ENCODE data around the gene TWF1.
A peak's percentile ranks its signal among the peaks of the same experiment; 100 is the strongest.

The TWF1 gene

GRCh38 chr12:43806737-43807072 is 588 bp upstream of the TWF1 start:
- DNase-seq (ENCODE audit: low spot score) (no peak), ATAC-seq (ENCODE audit: low read depth) (no peak)
- peaks cover 12% of the 10 kb centered on the region for H3K4me1 ChIP-seq (ENCODE audit: insufficient read depth, poor library complexity, severe bottlenecking)
- TF ChIP-seq CTCF (IDR thresholded peaks at IDR 0.05; ENCODE audit: poor library complexity, severe bottlenecking) = no peak
- H3K4me3 ChIP-seq (ENCODE audit: severe bottlenecking) = peak overlapping the region; percentile 94
- H3K27me3 ChIP-seq (ENCODE audit: insufficient read depth, poor library complexity, severe bottlenecking) = no peaks in the 10 kb centered on the region
- H3K9me3 ChIP-seq (ENCODE audit: severe bottlenecking) = no peaks in the 10 kb centered on the region
- peak overlapping the region; percentile 75 for H3K27ac ChIP-seq (ENCODE audit: poor library complexity, severe bottlenecking)
- peaks cover 34% of the 10 kb centered on the region for H3K36me3 ChIP-seq (ENCODE audit: low read depth)

- H3K27me3 ChIP-seq (ENCODE audit: insufficient read depth, poor library complexity, severe bottlenecking) = no peaks in the 10 kb centered on the region
- H3K36me3 ChIP-seq (ENCODE audit: low read depth) = peaks cover 48% of the 10 kb centered on the region
- H3K9me3 ChIP-seq (ENCODE audit: severe bottlenecking) = no peaks in the 10 kb centered on the region
- DNase-seq (ENCODE audit: low spot score) (no peak), ATAC-seq (ENCODE audit: low read depth) (peak; percentile 23; the same call in 2 of the 3 replicates)
- peaks cover 12% of the 10 kb centered on the region for H3K4me1 ChIP-seq (ENCODE audit: insufficient read depth, poor library complexity, severe bottlenecking)
- peak overlapping the region; percentile 75 for H3K27ac ChIP-seq (ENCODE audit: poor library complexity, severe bottlenecking)
- peak overlapping the region; percentile 94 for H3K4me3 ChIP-seq (ENCODE audit: severe bottlenecking)
- no peak for TF ChIP-seq CTCF (IDR thresholded peaks at IDR 0.05; ENCODE audit: poor library complexity, severe bottlenecking)
Observed at GRCh38 chr12:43805149-43805859, 813 bp downstream of the TWF1 start.

- TF ChIP-seq CTCF (IDR thresholded peaks at IDR 0.05; ENCODE audit: poor library complexity, severe bottlenecking) = no peak
- ATAC-seq (ENCODE audit: low read depth) = no peak
- H3K27me3 ChIP-seq (ENCODE audit: insufficient read depth, poor library complexity, severe bottlenecking) = no peaks in the 10 kb centered on the region
- peaks cover 80% of the 10 kb centered on the region for H3K36me3 ChIP-seq (ENCODE audit: low read depth)
- H3K4me1 ChIP-seq (ENCODE audit: insufficient read depth, poor library complexity, severe bottlenecking) = no peaks in the 10 kb centered on the region
- no peaks in the 10 kb centered on the region for H3K9me3 ChIP-seq (ENCODE audit: severe bottlenecking)
- no peak overlapping the region for H3K4me3 ChIP-seq (ENCODE audit: severe bottlenecking)
- DNase-seq (ENCODE audit: low spot score) = no peak
- H3K27ac ChIP-seq (ENCODE audit: poor library complexity, severe bottlenecking) = no peak overlapping the region
Observed at GRCh38 chr12:43797561-43798217, 8.4 kb downstream of the TWF1 start.

- H3K4me1 ChIP-seq (ENCODE audit: insufficient read depth, poor library complexity, severe bottlenecking) = no peaks in the 10 kb centered on the region
- H3K4me3 ChIP-seq (ENCODE audit: severe bottlenecking) = no peak overlapping the region
- ATAC-seq (ENCODE audit: low read depth) (no peak), DNase-seq (ENCODE audit: low spot score) (no peak)
- no peak for TF ChIP-seq CTCF (IDR thresholded peaks at IDR 0.05; ENCODE audit: poor library complexity, severe bottlenecking)
- no peak overlapping the region for H3K27ac ChIP-seq (ENCODE audit: poor library complexity, severe bottlenecking)
- H3K36me3 ChIP-seq (ENCODE audit: low read depth) = peaks cover 61% of the 10 kb centered on the region
- no peaks in the 10 kb centered on the region for H3K27me3 ChIP-seq (ENCODE audit: insufficient read depth, poor library complexity, severe bottlenecking)
- H3K9me3 ChIP-seq (ENCODE audit: severe bottlenecking) = no peaks in the 10 kb centered on the region
Observed at GRCh38 chr12:43795716-43796280, 10.3 kb downstream of the TWF1 start.

GRCh38 chr12:43789941-43790340 is 16.2 kb downstream of the TWF1 start:
- no peak overlapping the region for H3K27ac ChIP-seq (ENCODE audit: poor library complexity, severe bottlenecking)
- no peak for ATAC-seq (ENCODE audit: low read depth)
- DNase-seq (ENCODE audit: low spot score) = no peak
- H3K4me1 ChIP-seq (ENCODE audit: insufficient read depth, poor library complexity, severe bottlenecking) = no peaks in the 10 kb centered on the region
- H3K27me3 ChIP-seq (ENCODE audit: insufficient read depth, poor library complexity, severe bottlenecking) = no peaks in the 10 kb centered on the region
- H3K4me3 ChIP-seq (ENCODE audit: severe bottlenecking) = no peak overlapping the region
- peaks cover 7% of the 10 kb centered on the region for H3K36me3 ChIP-seq (ENCODE audit: low read depth)
- no peak for TF ChIP-seq CTCF (IDR thresholded peaks at IDR 0.05; ENCODE audit: poor library complexity, severe bottlenecking)
- no peaks in the 10 kb centered on the region for H3K9me3 ChIP-seq (ENCODE audit: severe bottlenecking)

Data from RWPE2 (cell line).